Measurements from ENCODE around the gene PHIP.

The PHIP gene

DNA sequence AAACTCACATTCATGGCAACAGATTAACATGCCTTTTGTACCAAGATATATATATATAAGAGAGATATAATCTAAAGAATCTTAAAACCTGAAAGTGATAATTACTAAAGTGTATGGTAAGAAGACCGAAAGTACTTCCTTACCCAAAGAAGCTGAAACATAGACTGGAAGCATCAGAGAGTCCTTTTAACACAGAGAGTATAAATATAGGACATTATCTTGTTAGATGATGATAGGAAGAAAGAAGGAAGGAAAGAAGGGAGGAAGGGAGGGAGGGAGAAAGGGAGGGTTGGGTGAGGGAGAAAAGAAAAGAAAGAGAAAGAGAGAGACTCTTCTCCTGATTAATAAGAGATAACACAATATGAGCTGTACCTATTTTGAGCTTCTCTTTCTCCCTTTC lies 68.2 kb downstream of the PHIP start:
- no peak for DNase-seq (ENCODE audit: low read depth)

DNA sequence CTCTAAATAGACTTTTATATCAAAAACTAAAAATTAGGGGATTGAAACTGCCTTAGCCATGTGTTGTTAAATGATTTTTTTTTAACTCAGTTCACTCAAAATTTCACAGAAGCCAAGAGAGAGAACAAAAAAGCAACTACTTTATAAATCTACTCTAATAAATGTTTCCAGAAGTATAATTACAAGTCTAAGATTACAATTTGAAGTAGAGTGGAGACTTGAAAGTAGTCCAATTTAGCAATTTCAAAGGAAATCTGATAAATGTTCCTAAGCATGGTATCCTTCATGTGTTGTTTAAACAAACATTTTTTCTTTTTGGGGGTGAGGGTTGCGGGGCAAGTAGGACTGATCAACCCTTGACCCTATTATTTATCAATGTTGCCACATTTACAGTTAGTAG lies 72.6 kb downstream of the PHIP start:
- DNase-seq (ENCODE audit: low read depth) = no peak

GRCh38 chr6:79005024-79005423 lies 73.0 kb downstream of the PHIP start:
- DNase-seq (ENCODE audit: low read depth) = no peak

- DNase-seq (ENCODE audit: low read depth) = no peak
These were observed 73.8 kb downstream of the PHIP start for GRCh38 chr6:79004239-79004638.

DNA sequence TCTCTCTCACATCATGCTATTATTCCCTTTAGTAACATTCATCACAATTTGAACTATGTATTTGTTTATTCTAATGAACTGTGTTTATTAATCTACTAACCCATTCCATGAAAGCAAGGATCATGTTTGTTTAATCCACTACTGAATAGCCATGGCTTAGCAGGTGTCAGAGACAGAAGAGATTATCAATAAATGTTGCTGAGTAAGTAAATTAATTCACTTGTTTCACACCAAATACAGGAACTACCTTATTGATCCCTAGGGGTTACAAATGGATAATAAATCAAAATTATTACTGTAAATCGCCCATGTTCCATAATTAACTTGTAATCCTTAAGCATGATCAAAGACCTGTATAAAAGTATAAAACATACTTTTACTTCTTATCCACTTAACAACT lies 76.6 kb downstream of the PHIP start:
- no peak for DNase-seq (ENCODE audit: low read depth)

DNA sequence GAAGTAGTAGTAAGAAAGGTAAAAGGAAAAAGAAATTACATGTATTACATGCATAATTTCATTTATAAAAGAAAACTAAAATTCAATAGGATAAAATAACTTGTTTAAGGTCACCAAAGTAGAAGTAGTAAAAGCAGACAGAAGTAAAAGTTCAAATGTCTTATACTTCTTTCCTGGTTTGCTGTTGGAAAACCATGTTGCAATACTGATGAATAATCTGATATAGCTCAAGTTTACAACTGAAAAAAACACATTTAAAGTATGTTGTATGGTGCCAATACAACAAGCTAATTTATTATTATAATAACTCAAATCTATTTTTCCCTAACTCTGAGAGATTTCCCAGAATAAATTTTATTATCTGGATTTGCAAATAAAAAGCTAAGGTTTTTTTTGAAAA lies 78.3 kb downstream of the PHIP start:
- DNase-seq (ENCODE audit: low read depth) = no peak

DNA sequence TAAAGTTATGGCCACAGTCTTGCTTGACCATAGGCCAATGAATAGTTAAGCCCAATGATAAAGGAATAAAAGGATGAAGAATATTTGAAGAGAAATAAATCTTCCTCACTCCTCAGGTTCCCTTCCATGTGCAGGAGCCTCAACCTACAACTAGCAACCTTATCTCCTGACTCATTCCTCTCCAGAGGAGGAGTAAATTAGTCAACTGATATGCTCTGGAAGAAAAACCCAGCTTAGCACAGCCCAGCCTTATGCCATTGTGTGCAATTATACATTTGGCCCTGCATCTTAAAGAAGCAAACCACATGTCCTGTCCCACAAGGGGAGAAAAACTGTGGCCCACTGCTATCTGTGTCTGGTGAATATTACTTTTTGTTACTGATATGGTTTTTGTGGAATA lies 82.1 kb downstream of the PHIP start:
- DNase-seq (ENCODE audit: low read depth) = no peak

DNA sequence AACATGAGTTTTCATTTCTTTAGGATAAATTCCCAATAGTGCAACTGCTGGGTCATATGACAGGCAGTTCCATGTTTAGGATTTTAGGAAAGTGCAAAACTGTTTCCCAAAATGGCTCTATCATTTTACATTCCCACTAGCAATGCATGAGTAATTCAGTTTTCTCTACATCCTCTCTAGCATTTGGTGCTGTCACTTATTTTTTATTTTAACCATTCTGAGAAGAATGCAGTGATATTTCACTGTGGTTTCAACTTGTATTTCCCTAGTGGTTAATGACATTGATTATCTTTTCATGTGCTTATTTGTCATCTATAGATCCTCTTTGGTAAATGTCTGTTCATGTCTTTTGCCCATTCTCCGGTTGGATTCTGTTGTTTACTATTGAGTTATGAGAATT lies 82.7 kb downstream of the PHIP start:
- DNase-seq (ENCODE audit: low read depth) = no peak

GRCh38 chr6:78993955-78994354 lies 84.1 kb downstream of the PHIP start:
- DNase-seq (ENCODE audit: low read depth) = no peak

- DNase-seq (ENCODE audit: low read depth) = no peak
These were observed 88.9 kb downstream of the PHIP start for GRCh38 chr6:78989191-78989590.

DNA sequence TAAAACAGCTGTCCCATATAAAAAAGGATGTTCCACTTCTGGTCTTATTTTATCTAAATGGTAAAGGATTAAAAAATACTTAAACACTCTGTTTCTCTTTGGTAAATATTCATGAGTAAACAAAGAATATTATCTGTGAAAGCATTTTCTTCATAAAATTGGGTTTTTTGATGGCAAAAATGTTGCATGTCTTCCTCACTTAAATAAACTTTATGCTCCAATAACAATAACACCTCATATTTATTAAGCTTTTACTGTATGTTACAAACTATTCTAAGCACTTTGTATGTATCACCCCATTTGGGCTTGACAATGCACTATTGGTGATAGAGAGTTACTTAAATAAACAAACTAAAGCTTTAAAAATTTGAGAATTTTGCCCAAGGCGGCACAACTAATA lies 91.9 kb downstream of the PHIP start:
- DNase-seq (ENCODE audit: low read depth) = no peak

GRCh38 chr6:78984225-78984950 lies 93.7 kb downstream of the PHIP start:
- DNase-seq (ENCODE audit: low read depth) = no peak

- no peak for DNase-seq (ENCODE audit: low read depth)
These were observed 110.9 kb downstream of the PHIP start for GRCh38 chr6:78967191-78967590.

DNA sequence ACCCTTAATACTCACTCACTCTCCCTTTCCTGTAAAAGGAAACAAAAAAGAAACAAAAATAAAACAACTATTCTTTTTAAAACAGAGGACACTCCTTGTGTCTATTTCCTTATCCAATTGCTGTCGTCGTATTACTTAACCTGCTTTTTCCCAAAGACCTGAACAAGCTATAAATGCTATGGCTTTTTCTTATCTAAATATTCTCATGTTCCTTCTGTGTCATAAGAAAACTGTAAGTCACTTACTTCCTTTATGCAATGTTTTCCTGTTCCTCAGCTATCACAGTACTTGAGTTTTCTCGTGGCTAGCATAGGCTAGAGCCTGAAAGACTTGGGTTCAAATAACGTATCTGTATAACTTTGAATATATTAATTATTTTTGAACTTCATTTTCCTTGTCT lies 111.5 kb downstream of the PHIP start:
- no peak for DNase-seq (ENCODE audit: low read depth)

GRCh38 chr6:78962448-78962847 lies 115.6 kb downstream of the PHIP start:
- no peak for DNase-seq (ENCODE audit: low read depth)

DNA sequence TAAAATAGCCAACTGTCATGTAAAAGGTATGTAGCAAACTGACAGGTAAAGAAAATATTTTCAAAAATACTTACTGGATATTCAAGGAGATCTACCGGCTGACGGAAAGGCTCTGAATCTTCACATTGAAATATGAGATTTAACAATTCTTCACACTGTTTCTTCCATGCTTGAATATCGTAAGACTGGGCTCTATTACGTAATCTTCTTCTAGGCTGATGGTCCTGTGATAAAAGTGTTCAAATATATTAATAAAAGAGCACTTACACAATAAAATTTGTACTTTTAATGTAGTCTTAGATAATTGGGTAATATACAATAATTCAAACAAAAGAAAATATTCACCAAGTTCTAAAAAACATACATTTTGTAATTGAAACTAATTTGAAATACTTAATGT lies 123.3 kb downstream of the PHIP start:
- no peak for DNase-seq (ENCODE audit: low read depth)

DNA sequence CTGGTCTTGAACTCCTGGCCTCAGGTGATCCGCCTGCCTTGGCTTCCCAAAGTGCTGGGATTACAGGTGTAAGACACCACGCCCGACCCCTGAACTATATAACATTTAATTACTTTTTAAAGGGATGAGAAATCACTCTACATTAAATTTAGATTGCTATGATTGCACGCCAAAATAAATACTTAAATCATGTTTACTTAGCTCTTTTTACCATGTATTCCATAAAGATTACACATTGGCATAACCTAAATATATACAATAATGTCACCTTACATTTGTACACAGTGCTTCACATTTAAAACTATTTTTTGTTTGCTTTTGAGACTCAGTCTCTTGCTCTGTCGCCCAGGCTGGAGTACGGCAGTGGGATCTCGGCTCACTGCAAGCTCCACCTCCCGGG lies 124.3 kb downstream of the PHIP start:
- DNase-seq (ENCODE audit: low read depth) = no peak

DNA sequence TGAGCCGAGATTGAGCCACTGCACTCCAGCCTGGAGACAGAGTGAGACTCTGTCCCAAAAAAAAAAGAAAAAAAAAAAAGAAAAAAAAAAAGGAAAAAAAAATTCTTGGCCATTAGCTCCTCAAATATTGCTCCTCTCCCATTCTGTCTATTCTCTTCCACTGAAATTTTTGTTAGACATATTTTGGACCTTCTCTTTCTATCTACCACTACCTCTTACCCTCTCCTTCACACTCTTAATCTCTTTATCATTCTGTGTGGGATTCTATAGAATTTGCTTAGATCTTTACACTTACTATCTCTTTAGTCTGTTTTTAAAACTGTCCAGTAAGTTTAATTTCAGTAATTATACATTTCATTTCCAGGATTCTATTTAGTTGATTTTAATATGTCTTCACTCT lies 125.7 kb downstream of the PHIP start:
- no peak for DNase-seq (ENCODE audit: low read depth)

- no peak for DNase-seq (ENCODE audit: low read depth)
These were observed 129.3 kb downstream of the PHIP start for GRCh38 chr6:78948785-78949184.

DNA sequence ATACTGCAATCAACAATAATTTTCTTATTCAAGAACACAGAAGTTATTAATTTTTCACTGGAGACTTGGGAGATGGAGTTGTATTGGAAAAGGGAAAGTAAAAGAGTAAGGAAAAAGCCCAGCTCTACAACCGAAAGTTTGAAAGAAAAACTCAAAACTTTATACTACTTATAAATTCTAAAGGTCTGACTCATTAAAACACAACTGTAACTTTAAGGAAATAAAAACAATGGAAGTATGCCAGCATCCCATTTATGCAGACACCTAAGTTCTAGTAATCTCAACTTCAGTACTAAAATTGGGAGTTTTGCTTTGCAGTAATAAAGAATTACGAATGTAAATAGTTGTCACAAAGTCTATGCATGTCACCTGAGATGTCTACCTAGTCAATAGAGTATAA lies 130.1 kb downstream of the PHIP start:
- DNase-seq (ENCODE audit: low read depth) = no peak

DNA sequence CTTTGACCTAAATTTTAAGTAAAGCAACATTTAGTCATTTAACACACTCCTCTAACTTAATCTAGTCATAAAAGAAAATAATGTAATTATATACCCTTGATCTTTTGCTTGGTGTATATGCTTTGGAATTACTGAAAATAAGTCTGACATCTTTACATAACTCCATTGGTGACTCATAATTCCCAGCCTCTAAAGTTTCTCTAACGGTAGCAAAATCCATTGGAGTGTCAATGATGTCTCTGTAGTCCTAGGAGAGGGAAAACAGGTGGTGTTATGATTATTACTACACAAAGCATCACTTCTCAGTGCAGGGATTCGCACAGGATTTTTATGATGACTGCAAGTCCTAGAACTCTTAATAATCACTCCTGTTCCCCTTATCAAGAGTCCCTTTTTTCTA lies 130.5 kb downstream of the PHIP start:
- no peak for DNase-seq (ENCODE audit: low read depth)

- no peak for DNase-seq (ENCODE audit: low read depth)
These were observed 135.6 kb downstream of the PHIP start for GRCh38 chr6:78942446-78942845.

GRCh38 chr6:78936515-78936914 lies 141.5 kb downstream of the PHIP start:
- DNase-seq (ENCODE audit: low read depth) = no peak

DNA sequence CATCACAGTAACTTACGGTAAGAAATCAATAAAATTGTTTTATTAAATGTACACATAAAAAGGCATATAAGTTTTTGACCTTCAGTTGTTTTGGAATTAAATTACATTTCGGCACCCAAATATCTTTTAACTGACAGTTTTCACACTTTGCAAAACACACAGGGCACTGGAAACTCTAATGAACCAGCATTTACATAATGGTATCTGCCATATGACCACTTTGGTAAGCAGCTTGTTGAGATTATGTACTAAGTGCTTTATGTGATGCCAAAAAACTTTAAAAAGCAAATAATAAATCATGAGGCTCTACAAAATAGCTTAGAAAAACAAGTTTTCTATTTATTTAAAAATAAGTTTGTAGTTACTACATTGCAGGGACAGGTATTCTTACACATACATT lies 142.5 kb downstream of the PHIP start:
- DNase-seq (ENCODE audit: low read depth) = no peak

- no peak for DNase-seq (ENCODE audit: low read depth)
These were observed 152.7 kb downstream of the PHIP start for GRCh38 chr6:78925317-78925716.

Measured in T-helper 22 cell (primary cell).